Motor neuron (in vitro differentiated cells): ENCODE results near the gene TKFC. TPM values are rescaled to one million over a fixed set of nuclear protein-coding genes. Genes with fewer than 3 reads are reported as not detected.

Source experiments
- ATAC-seq, 8 experiments: fragments of 200-7000 bp; cut with Tn5 transposase; replicated peaks in 6 of 8; 2 replicates each; pipeline ENCODE4 v1.8.0; 2021; ENCODE audit warnings: mild to moderate bottlenecking in 8 of 8, moderate library complexity in 8 of 8
- H3K27ac ChIP-seq, 2 donors: fragments of 250-450 bp; sonication (Bioruptor Pico); 2 replicates each; pipeline ENCODE4 v1.9.0; 2021; ENCODE audit warnings: antibody characterized with exemption in 2 of 2, mild to moderate bottlenecking in 2 of 2, moderate library complexity in 1 of 2
- H3K4me1 ChIP-seq, 2 donors: fragments of 250-450 bp; sonication (Bioruptor Pico); replicated peaks in 1 of 2; 2 replicates each; pipeline ENCODE4 v1.6.1; 2021; ENCODE audit warnings: antibody characterized with exemption in 2 of 2, mild to moderate bottlenecking in 2 of 2, moderate library complexity in 1 of 2
- H3K4me3 ChIP-seq, 5 donors: fragments of 250-450 bp; sonication (Bioruptor Pico); 2 replicates each; pipeline ENCODE4 v1.9.0; 2021; ENCODE audit warnings: antibody characterized with exemption in 5 of 5, mild to moderate bottlenecking in 5 of 5, moderate library complexity in 4 of 5
- WGBS, 10 experiments: fragments of 450-650 bp; shearing (Covaris generic); methylation state at CpG; one replicate each; pipeline ENCODE4 v1.0.0; 2022; 5-methylcytosine and 5-hydroxymethylcytosine counted together
- in situ Hi-C, 9 experiments: fragments of 400-800 bp; cut with MboI; loops; one replicate each; pipeline ENCODE4 v1.15.0; 2021; ENCODE audit warnings: low sequenced_read_pairs in 9 of 9, low pct_unique_long_range_greater_than_20kb in 2 of 9; ENCODE audit not compliant: unreplicated experiment in 9 of 9
- total RNA-seq, 8 experiments: library from RNA; unstranded; fragments of 300-600 nt; gene quantifications; 2 replicates each; pipeline versions ENCODE4 v1.2.3 to v1.2.4, GENCODE V29; 2022

Gene TKFC
- total RNA-seq, 8 experiments from 2014 or later: 11.1 to 84.6 (median 20.1) TPM

- peak in 1 of 8 experiments; percentile 41 for ATAC-seq
- 33 to 100% (median 86%) methylated on average over 1 to 9 of the region's 15 CpGs; no CpG with 5 or more reads in 3 of the 10 experiments for WGBS, 10 experiments
- peaks cover 2 to 8% of the 10 kb centered on the region in 2 donors for H3K4me1 ChIP-seq
- H3K4me3 ChIP-seq: no peak overlapping the region
- no peak overlapping the region for H3K27ac ChIP-seq
- in situ Hi-C loops: no loop called here
Measured at GRCh38 chr11:61353131-61354067, 20.4 kb downstream of the TKFC start.

- in situ Hi-C loops: no loop called here
- 40 to 100% (median 97%) methylated on average over 1 to 2 of the region's 2 CpGs; no CpG with 5 or more reads in 4 of the 10 experiments for WGBS, 10 experiments
- no peak for ATAC-seq
- Histone ChIP-seq H3K4me1 (peaks cover 2 to 7% of the 10 kb centered on the region in 2 donors), H3K4me3 (no peak overlapping the region), H3K27ac (no peak overlapping the region)
Measured at GRCh38 chr11:61354208-61354607, 21.2 kb downstream of the TKFC start.

GRCh38 chr11:61356706-61357105, 23.7 kb downstream of the TKFC start:
- H3K4me1 ChIP-seq: peaks cover 11 to 12% of the 10 kb centered on the region in 2 donors
- no peak overlapping the region for H3K4me3 ChIP-seq
- no peak for ATAC-seq
- 58 to 100% (median 92%) methylated on average over 1 to 3 of the region's 4 CpGs; no CpG with 5 or more reads in 6 of the 10 experiments for WGBS, 10 experiments
- no peak overlapping the region for H3K27ac ChIP-seq
- in situ Hi-C loops: no loop called here

- Histone ChIP-seq H3K4me3 (no peak overlapping the region), H3K27ac (no peak overlapping the region), H3K4me1 (peaks cover 11 to 12% of the 10 kb centered on the region in 2 donors)
- in situ Hi-C loops: no loop called here
- 85 to 100% (median 91%) methylated on average over 1 to 7 of the region's 9 CpGs; no CpG with 5 or more reads in 2 of the 10 experiments for WGBS, 10 experiments
- no peak for ATAC-seq
Measured at GRCh38 chr11:61357233-61357893, 24.3 kb downstream of the TKFC start.

GRCh38 chr11:61357894-61358239, 24.8 kb downstream of the TKFC start:
- H3K4me1 ChIP-seq: peaks cover 11 to 12% of the 10 kb centered on the region in 2 donors
- in situ Hi-C loops: no loop called here
- 80 to 100% (median 95%) methylated on average over 1 to 6 of the region's 6 CpGs; no CpG with 5 or more reads in 2 of the 10 experiments for WGBS, 10 experiments

GRCh38 chr11:61358566-61358965, 25.5 kb downstream of the TKFC start:
- no peak overlapping the region for H3K4me3 ChIP-seq
- peaks cover 13 to 18% of the 10 kb centered on the region in 2 donors for H3K4me1 ChIP-seq
- no peak overlapping the region for H3K27ac ChIP-seq
- ATAC-seq: no peak
- in situ Hi-C loops: no loop called here
- 60 to 100% (median 92%) methylated on average over 1 to 7 of the region's 11 CpGs; no CpG with 5 or more reads in 5 of the 10 experiments for WGBS, 10 experiments

More at GRCh38 chr11:61357894-61358239, 24.8 kb downstream of the TKFC start:
- Histone ChIP-seq H3K27ac (no peak overlapping the region), H3K4me3 (no peak overlapping the region)
- ATAC-seq: no peak

GRCh38 chr11:61359516-61359915, 26.5 kb downstream of the TKFC start:
- ATAC-seq: no peak
- H3K4me3 ChIP-seq: no peak overlapping the region
- in situ Hi-C loops: no loop called here
- no peak overlapping the region for H3K27ac ChIP-seq
- peaks cover 14 to 18% of the 10 kb centered on the region in 2 donors for H3K4me1 ChIP-seq
- 50 to 100% (median 92%) methylated on average over 1 to 5 of the region's 6 CpGs; no CpG with 5 or more reads in 3 of the 10 experiments for WGBS, 10 experiments

- in situ Hi-C loops: no loop called here
- ATAC-seq: no peak
- Histone ChIP-seq H3K4me1 (peaks cover 14 to 18% of the 10 kb centered on the region in 2 donors), H3K27ac (peak overlapping the region; percentile 100), H3K4me3 (peak overlapping the region; percentile 52 to 94 (median 78))
- WGBS, 10 experiments: 0 to 20% (median 0%) methylated on average over 1 to 6 of the region's 22 CpGs; no CpG with 5 or more reads in 2 of the 10 experiments
Measured at GRCh38 chr11:61361237-61361740, 28.3 kb downstream of the TKFC start.

- Histone ChIP-seq H3K4me3 (peak within 1 kb of the TSS; percentile 52 to 94 (median 78)), H3K4me1 (peaks cover 14 to 18% of the 10 kb centered on the region in 2 donors), H3K27ac (peak within 1 kb of the TSS; percentile 100)
- peak; percentile 91 to 94 (median 94) for ATAC-seq
- WGBS, 10 experiments: 0 to 1% (median 0%) methylated on average over 1 to 36 of the region's 63 CpGs; no CpG with 5 or more reads in 4 of the 10 experiments
- in situ Hi-C loops: no loop called here
Measured at GRCh38 chr11:61361741-61362541, 28.9 kb downstream of the TKFC start, which contains the start of the genes CYB561A3 and TMEM138. CYB561A3 (minus strand) TSS chr11:61361882; CDS start chr11:61356713, 5,169 bp downstream. TMEM138 (plus strand) TSS chr11:61362374; CDS start chr11:61364391, 2,017 bp downstream.

GRCh38 chr11:61362542-61362875, 29.5 kb downstream of the TKFC start:
- in situ Hi-C loops: no loop called here
- Histone ChIP-seq H3K4me1 (peaks cover 14 to 18% of the 10 kb centered on the region in 2 donors), H3K27ac (peak overlapping the region; percentile 100), H3K4me3 (peak overlapping the region; percentile 52 to 94 (median 78))
- 0 to 3% (median 0%) methylated on average over 3 to 10 of the region's 12 CpGs; no CpG with 5 or more reads in 4 of the 10 experiments for WGBS, 10 experiments
- peak; percentile 0 to 63 (median 5) for ATAC-seq

GRCh38 chr11:61364012-61364675, 31.1 kb downstream of the TKFC start:
- in situ Hi-C loops: no loop called here
- no peak for ATAC-seq
- Histone ChIP-seq H3K27ac (no peak overlapping the region), H3K4me3 (no peak overlapping the region), H3K4me1 (peaks cover 14 to 18% of the 10 kb centered on the region in 2 donors)
- 50 to 100% (median 96%) methylated on average over 1 to 5 of the region's 5 CpGs; no CpG with 5 or more reads in 3 of the 10 experiments for WGBS, 10 experiments

- H3K27ac ChIP-seq: no peak overlapping the region
- WGBS, 10 experiments: 83 to 100% (median 93%) methylated on average over 1 to 6 of the region's 6 CpGs
- ATAC-seq: no peak
- peaks cover 2 to 7% of the 10 kb centered on the region in 2 donors for H3K4me1 ChIP-seq
- in situ Hi-C loops: no loop called here
- no peak overlapping the region for H3K4me3 ChIP-seq
Measured at GRCh38 chr11:61367406-61367805, 34.4 kb downstream of the TKFC start.
